Inflammatory macrophage (primary cell): ENCODE data around the gene ICAM3.

Experiments used
- DNase-seq, 2 donors: peaks; one replicate each; pipeline ENCODE4 v3.0.0-alpha.2; 2020 to 2022

ICAM3 gene

DNA sequence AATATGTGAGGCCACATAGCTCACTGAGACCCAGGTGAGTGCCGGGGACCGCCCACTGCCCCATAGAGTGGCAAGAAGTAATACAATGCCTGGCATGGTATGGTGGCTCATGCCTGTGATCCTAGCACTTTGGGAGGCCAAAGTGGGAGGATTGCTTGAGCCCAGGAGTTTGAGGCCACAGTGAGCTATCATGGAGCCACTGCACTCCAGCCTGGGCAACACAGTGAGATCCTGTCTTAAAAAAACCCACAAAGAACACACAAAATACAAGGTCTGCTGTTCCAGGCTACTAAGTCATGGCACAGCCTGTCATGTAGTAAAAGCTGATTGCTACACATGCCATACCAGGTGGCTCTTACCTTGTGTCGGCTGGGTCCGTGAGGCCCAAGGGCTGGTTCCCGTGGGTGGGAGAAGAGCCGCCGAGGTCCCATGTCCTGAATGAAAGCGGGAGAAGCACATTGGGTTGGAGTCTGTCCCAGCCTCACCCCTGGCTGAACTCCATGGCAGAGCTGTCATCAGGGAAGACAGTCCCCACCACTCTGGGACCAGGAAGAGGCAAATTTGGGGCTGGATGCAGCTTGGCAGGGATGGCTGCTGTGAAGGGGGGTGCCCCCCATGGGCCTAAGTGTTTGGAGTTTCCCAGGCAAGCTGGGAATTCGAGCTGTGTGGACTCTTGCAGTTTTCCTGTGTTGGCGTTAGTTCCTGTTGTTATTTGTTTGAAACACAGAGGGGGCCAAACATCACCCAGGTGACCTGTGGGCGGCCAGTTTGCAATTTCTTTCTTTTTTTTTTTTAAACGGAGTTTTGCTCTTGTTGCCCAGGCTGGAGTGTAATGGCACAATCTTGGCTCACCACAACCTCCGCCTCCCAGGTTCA lies 20.4 kb downstream of the ICAM3 start:
- DNase-seq, result no peak

DNA sequence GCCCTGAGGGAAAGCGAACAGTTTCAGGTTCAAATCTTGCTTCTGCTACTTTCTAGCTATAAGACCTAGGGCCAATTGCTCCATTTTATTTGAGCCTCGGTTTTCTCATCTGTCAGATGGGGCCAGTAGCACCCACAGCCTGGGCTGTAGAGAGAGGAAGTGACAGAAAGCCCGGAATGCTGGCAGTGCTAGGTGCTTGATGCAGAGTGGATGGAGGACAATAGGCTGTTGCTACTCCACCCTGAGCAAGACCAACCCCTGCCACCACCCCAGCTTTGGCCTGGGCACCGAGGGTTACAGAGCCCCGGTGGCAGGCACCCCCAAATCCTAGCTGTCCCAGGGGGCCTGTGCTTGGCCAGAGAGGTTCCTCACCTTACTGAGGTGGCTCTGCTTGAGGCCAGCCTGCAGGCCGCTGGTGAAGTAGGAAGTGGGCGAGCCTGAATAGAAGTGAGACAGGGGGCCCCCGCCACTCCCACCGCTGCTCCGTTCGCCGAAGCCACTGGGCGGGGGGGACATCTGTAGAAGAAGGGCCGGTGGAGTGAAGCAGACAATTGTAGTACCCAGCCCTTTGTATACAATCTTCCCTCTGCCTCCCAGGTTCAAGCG lies 21.5 kb downstream of the ICAM3 start:
- DNase-seq, result no peak

DNA sequence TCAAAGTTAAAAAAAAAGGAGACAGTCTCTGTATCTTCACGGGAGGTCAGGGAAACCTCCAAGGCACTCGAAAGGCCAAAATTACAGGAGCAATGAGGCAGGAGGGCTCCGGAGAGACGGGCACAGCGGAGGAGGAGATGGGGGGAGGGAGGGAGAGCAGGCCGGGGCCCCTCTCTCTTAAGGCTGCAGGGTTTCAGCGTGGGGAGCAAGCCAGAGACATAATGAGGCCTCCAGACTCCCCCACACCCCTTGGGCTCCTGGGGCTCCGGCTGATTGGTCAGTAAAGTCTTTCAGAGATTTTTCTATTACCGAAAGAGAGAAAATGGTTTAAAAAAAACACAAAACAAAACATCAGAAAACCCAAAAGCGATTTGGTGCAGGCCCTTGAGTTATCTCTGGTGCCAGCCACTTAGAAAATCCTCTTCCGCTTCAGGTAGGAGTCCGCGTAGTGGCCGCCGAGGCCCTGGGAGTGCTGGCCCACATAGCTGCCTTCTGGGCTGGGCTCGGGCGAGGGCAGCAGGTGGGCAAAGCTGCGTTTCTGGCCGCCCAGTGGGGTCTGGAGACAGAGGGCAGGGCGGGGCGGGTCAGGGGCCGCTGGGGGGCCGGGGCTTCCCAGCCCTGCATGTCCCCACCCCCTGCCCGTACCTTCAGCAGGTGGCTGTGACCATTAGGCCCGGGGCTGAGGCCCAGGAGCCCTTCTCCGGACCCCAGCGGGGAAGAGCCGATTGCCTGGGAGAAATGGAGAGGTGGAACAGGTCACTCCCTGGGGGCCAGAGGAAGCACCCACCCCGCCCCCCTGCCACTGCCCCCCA lies 22.2 kb downstream of the ICAM3 start:
- DNase-seq, result no peak

DNA sequence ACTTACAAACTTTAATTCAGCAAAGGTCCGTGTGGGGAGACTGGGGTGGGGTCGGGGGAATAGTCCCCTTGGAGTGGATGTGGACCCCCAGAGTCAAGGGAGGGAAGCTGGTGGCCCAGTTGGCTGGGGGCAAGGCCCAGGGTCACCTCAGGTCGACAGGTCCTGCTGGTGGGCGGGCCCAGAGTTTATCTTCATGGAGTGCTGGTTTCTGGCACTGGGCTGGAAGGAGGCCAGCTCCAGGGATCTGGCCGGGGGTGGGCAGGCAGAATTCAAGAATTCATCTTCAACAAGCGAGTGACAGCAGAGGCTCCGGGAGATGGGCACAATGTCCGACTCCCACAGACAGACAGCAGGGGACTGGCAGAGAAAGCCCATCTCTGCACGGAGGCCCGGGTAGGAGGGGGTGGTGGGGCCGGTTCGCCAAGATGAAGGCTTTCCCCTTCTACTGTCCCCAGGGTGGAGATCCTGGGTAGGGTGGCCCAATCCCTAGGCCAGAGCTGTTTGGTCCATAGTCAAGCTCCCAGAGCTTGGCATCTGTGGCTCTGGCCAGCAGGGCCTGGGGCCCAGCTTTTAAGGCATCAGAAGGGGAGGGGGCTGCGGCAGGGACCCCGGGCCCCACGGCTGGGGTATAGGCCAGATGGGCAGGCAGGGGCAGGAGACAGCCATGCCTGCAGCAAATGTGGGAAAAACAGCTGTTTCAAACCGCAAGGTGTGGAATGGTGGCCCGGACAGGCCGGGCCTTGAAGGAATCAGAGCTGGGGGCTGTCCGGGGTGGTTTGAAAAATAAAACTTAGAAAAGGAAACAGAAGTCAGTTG lies 23.0 kb downstream of the ICAM3 start:
- DNase-seq, result no peak

DNA sequence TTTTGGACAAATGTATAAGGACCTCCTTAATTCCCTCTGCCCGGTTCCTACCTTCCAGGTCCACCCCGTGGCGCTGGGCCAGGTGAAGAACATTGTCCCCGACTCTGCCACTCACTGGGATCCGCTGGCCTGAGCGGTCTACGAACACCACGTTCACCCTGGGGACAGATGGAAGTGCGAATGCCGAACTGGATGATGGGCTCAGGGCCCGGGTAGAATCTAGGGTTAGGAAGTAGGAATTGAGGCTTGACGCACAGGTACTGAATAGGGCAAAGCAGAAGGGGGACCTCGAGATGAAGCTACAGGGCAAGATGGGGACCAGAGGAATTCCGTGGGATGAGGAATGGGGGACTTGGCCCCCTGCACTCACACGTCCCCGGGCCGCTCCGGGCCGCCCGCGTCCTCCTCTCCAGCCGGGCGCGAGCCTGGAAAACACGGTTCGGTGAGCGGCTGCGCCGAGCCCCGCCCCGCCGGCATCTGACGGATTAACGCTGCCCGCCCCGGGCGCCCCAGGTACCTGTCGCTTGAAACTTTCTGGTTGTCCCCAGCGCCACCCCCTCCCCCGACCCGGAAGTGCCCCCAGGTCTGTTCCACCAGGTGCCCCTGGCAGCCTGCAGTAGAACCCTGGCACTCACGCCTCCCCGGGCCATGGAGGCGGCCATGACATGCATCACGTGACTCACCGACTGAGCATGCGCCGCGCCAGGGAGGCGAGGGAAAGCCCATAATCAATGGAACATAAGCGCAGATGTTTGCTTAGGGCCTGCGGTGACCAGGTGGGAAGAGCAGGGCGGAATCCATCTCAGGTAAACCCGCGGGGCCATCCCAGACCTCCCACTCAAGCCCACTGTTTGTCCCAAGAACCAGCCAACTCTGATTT lies 23.8 kb downstream of the ICAM3 start, which contains the start of gene FDX2:
FDX2 (minus strand) TSS at position 681 of the 880 bp plus-strand sequence; CDS start at position 662, 19 bp downstream.
- DNase-seq, result peak; percentile 72 to 83

DNA sequence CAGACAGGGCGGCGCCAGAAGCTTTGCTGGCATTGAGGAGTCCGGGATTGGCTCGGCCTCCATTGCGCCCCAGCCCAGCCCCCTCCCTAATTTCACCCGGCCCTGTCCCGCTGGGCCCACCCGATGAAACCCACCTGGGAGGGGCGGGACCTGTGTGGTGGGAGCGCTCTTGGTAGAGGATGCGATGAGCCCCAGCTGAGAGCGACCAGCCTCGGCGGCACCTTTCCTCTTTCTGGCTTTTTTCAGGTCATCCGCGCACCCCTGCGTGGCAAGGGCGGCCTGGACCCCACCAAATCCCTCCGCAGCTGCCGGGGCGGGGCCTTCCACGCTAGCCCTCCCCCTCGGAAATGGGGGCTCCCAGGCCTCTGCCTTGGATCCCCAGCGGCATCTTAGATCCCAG lies 30.0 kb downstream of the ICAM3 start, which contains the start of gene ZGLP1:
ZGLP1 (minus strand) TSS at position 393 of the 400 bp plus-strand sequence.
- DNase-seq, result no peak

DNA sequence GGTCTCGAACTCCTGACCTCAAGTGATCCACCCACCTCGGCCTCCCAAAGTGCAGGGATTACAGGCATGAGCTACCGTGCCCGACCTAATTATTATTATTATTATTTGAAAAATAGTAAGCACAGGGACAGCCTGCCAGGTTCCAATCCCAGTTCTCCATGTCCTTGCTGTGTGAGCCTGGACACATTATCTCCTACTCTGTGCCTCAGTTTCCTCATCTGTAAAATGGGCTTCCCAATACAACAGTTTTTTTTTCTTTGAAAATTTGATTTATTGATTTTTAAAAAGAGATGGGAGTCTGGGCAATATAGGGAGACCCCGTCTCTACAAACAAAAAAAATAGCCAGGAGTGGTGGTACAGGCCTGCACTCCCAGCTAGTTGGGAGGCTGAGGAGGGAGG lies 33.1 kb downstream of the ICAM3 start:
- no peak for DNase-seq

DNA sequence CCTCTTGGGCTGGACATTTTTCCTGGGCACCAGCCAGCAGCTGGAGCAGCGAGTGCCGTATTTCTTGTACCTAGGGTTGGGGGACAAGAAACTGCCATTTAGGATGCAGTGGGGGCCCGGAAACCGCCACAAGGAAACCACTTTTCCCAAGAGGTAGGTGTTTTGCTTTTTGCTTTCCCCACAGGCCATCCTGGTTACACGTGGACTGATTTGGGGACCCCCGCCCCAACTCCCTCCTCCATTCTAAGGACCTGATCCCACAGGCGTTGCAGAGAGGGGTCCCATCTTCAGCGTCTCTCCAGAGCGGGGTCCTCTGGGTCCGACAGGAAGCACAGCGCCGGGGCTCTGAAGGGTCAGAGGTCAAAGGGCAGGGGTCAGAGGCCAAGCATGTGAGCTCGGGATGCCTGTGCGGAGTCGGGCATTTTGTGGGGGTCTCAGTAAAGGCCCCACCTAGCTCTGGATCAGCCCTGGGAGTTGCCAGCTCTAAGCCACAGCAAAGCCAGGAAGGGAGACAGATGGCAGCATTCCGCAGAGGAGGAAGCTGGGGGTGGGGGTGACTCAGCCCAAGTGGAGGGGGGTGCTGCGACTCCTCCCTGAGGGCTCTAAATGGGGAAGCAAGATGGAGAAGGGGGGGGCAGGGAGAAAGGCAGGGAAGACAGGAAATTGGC lies 34.2 kb downstream of the ICAM3 start:
- DNase-seq, result peak; percentile 88 to 93

DNA sequence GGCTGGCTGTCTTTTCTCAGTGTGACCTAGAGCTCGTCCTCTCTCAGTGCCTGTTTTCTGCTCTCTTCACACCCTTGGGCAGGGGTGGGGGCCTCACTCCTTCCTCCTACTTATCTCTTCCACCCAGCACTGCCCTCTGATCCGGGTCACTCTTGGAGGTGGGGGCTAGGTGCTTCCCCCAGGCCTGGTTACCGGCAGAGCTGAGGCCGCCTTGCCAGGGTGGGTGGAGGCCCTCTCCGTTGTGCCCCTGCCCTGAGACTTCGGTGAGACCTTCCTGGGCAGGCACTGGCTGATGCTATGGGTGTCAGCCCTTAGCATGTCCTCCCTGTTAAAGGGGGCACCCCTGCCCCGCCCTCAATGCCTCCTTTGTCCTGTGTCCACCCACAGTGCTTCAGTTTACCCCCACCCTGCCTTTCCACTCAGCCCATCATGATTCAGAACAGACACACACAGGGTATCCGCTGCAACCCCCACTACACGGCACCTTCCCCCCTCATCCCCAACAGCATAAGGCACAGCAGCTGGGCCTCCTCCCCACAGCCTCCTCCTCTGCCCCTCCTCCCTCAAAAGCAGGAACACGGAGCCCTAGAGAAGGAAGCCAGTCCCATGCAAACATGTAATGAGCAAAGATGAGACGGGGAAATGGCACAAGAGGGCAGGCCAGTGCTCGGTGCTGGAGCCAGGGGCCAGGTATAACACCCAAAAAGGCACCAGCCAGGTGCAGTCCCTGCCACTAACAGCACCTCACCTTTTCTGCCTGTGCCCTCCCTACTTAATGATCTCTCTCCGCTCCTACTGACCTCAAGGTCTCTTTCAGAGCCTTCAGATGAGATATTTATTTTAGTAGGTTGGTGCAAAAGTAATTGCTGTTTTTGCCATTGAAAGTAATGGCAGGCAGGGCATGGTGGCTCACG lies 39.6 kb downstream of the ICAM3 start:
- DNase-seq, result peak; percentile 66 to 77

DNA sequence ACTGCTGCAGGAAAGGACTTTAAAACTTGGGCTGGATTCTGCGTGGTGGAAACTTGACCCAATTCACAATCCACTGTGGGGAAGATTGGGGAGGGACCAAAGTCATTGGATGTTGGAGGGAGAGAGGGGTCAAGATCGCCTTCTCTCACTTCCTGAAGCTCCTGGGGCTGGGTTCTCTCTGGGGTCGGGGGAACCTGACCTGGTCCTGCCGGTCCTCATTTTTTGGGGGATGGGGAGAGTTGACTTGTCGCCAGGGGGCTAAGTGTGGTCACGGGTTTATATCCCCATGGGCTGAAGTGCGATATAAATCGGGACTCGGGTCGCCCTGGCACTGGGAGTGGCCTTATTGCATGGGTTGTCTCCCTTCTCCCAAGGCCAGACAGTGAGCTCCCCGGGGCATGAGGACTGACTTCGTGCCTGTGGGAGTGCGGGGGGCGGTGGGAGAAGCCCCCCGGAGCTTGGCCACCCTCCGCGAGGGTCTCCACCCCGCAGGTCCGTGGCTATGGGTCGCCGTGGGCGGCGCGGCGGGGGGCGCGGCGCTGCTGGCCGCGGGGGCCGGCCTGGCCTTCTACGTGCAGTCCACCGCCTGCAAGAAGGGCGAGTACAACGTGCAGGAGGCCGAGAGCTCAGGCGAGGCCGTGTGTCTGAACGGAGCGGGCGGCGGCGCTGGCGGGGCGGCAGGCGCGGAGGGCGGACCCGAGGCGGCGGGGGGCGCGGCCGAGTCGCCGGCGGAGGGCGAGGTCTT lies 43.4 kb downstream of the ICAM3 start:
- DNase-seq, result no peak

DNA sequence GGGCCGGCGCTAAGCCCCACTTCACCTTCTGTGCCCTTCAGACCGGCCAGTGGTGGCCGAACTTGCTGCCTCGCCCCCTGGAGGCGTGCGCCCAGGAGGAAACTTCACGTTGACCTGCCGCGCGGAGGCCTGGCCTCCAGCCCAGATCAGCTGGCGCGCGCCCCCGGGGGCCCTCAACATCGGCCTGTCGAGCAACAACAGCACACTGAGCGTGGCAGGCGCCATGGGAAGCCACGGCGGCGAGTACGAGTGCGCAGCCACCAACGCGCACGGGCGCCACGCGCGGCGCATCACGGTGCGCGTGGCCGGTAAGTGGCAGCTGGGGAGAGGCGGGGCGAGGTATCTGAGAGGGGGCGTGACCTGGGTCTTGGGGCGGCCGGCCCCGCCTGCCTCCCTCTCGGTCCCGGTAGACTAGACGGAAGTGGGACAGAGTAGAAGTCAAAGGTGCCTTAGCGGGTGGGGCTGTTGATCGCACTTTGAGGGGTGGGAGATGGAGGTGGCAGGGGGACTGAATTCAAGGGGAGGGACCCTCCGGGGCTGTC lies 44.0 kb downstream of the ICAM3 start:
- DNase-seq, result peak; percentile 56 to 76

DNA sequence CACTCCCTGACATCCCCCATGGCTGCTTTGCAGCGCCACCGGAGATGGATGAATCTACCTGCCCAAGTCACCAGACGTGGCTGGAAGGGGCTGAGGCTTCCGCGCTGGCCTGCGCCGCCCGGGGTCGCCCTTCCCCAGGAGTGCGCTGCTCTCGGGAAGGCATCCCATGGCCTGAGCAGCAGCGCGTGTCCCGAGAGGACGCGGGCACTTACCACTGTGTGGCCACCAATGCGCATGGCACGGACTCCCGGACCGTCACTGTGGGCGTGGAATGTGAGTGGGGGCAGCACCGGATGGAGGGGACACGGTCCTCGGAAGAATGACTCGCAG lies 45.1 kb downstream of the ICAM3 start:
- DNase-seq, result no peak

DNA sequence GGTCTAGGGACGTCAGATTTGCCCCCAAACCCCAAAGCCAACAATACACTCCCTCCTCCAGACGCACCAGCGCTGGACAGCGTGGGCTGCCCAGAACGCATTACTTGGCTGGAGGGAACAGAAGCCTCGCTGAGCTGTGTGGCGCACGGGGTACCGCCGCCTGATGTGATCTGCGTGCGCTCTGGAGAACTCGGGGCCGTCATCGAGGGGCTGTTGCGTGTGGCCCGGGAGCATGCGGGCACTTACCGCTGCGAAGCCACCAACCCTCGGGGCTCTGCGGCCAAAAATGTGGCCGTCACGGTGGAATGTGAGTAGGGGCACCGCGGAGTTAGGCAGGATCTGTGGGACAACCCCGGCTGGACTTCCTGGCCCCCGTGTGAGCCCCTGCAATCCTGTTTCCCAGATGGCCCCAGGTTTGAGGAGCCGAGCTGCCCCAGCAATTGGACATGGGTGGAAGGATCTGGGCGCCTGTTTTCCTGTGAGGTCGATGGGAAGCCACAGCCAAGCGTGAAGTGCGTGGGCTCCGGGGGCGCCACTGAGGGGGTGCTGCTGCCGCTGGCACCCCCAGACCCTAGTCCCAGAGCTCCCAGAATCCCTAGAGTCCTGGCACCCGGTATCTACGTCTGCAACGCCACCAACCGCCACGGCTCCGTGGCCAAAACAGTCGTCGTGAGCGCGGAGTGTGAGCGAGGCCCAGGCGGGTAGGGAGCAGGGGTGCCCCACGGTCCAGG lies 45.6 kb downstream of the ICAM3 start:
- no peak for DNase-seq

DNA sequence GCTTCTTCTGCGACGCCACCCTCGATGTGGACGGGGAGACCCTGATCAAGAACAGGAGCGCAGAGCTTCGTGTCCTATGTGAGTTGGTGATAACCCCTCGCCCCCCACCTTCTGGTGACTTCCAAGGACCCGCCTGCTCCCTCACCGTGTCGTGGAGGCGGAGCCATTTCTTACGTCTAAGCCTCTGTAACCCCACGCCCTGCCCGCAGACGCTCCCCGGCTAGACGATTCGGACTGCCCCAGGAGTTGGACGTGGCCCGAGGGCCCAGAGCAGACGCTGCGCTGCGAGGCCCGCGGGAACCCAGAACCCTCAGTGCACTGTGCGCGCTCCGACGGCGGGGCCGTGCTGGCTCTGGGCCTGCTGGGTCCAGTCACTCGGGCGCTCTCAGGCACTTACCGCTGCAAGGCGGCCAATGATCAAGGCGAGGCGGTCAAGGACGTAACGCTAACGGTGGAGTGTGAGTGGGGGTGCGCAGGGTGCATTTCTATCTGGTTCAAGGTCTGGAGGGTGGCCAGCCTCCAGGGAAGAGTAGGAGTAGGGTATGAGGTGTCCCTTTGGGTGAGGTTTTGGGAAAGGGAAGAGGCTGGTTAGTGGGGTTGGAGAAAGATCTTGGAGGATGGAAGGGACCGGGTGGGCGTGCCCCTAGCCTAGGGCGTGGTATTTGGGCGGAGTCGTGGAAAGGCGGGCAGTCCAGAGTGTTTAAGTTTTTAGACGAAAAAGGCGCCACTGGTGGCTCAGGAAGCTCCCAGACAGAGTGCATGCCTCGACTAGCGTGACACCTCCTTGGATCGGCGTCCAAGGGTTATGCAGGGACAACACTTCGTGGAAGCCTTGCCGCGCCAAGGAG lies 46.4 kb downstream of the ICAM3 start:
- DNase-seq, result peak; percentile 18 to 39

DNA sequence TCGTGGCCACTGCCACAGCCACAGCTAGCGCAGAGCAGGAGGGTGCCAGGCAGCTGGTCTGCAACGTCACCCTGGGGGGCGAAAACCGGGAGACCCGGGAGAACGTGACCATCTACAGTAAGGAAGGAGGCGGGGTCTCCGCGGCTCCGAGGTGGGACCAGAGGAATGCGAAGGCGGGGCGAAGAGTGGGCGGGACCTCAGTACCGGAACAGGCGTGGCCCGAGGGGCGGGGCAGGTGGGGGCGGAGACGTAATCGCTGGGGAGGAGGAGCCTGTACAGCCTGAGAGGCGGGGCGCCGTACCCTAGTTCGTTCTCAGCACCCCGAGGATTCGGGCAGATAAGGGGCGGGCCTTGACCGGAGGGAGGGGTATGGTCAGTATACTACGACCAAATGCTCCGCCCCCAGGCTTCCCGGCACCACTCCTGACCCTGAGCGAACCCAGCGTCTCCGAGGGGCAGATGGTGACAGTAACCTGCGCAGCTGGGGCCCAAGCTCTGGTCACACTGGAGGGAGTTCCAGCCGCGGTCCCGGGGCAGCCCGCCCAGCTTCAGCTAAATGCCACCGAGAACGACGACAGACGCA lies 47.1 kb downstream of the ICAM3 start:
- peak; percentile 93 to 97 for DNase-seq

DNA sequence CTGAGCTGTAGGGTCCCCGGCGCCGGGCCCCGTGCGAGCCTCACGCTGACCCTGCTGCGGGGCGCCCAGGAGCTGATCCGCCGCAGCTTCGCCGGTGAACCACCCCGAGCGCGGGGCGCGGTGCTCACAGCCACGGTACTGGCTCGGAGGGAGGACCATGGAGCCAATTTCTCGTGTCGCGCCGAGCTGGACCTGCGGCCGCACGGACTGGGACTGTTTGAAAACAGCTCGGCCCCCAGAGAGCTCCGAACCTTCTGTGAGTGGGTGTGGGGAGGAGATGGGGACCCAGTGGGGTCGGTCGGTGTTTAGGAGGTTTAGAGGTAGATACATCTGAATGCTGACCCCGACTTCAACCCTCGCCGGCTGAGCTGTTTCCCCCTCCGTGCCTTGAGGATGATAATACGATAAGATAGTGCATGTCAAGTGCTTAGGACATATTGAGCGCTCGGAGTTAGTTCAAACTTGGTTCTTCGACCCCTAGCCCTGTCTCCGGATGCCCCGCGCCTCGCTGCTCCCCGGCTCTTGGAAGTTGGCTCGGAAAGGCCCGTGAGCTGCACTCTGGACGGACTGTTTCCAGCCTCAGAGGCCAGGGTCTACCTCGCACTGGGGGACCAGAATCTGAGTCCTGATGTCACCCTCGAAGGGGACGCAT lies 47.7 kb downstream of the ICAM3 start:
- DNase-seq, result no peak
